ENCODE measurements around the gene RHOB. TPM values are rescaled to one million over a fixed set of nuclear protein-coding genes. Genes with fewer than 3 reads are reported as not detected.

RHOB gene
- total RNA-seq, 6 experiments from 2014 or later: 185 to 656 (median 388) TPM

DNA sequence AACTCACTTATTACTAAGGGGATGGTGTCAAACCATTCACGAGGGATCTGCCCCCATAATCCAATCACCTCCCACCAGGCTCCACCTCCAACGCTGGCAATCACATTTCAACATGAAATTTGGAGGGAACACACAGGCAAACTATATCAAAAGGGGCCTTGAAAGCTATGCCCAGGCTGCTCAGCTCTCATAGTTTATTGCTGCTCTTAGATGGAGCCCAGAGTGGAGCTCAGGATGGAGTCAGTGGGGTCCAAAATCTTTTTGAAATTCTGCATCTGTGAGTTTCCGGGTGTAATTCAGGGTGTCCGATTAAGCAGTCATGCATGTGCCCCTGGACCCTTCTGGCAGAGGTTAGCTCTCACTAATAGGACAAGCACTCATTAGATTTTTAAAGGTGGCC lies 24.3 kb downstream of the RHOB start:
- Histone ChIP-seq H3K4me3 (no peak overlapping the region), H3K9me3 (no peaks in the 10 kb centered on the region), H3K4me1 (peaks cover 0 to 57% (median 24%) of the 10 kb centered on the region in 4 donors), H3K27me3 (no peaks in the 10 kb centered on the region), H3K27ac (no peak overlapping the region), H3K36me3 (no peaks in the 10 kb centered on the region)
- no peak for ATAC-seq
- DNase-seq: no peak
- intact Hi-C loops (cut with DNase I): loop anchor here in 1 of 2 donors (10.0 kb wide), 1 partner anchor 64 kb away; no protein-coding TSS in a partner anchor
- WGBS (ENCODE audit: insufficient coverage, low coverage, low lambda C conversion rate, missing lambda C conversion rate): 100% methylated on average over 2 of the region's 4 CpGs
- TF ChIP-seq POLR2A (IDR thresholded peaks at IDR 0.05) (no peak), CTCF (IDR thresholded peaks at IDR 0.05) (no peak)

DNA sequence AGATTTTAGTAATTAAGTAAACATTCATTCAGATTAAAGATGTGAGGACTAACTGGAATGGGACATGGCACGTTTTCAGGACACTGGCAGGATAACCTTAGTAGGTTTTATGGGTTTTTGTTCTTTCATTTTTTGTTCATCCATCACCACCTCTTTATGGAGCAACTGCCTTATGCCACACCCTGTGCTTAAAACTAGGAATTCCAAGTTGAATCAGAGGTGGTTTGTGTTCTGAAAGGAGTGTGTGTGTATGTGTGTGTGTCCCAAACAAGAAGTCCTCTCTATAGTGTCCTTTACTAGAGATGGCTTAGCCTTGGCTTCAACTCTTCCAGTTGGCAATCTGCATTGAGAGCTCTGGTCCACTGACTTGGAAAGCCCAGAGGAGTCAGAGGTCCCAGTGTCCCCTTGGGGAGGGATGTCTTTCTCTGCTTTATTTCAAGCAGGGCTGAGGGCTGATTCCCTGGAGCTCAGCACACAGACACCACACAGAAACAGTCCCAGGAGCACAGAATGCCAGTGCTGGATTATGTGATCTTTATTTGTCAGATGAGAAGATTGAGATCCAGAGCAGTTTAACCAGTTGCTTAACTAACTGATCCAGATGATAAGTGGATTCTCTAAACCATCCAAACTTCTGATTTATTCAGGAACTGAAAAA lies 25.2 kb downstream of the RHOB start:
- H3K9me3 ChIP-seq: no peaks in the 10 kb centered on the region
- H3K36me3 ChIP-seq: no peaks in the 10 kb centered on the region
- peaks cover 0 to 58% (median 25%) of the 10 kb centered on the region in 4 donors for H3K4me1 ChIP-seq
- DNase-seq (no peak), ATAC-seq (no peak)
- no peak for TF ChIP-seq POLR2A (IDR thresholded peaks at IDR 0.05)
- H3K4me3 ChIP-seq: no peak overlapping the region
- no peaks in the 10 kb centered on the region for H3K27me3 ChIP-seq
- 53% methylated on average over 1 of the region's 1 CpG for WGBS (ENCODE audit: insufficient coverage, low coverage, low lambda C conversion rate, missing lambda C conversion rate)
- no peak overlapping the region for H3K27ac ChIP-seq
- intact Hi-C loops (cut with DNase I): loop anchor here in 1 of 2 donors (10.0 kb wide), 1 partner anchor 63 kb away; no protein-coding TSS in a partner anchor

DNA sequence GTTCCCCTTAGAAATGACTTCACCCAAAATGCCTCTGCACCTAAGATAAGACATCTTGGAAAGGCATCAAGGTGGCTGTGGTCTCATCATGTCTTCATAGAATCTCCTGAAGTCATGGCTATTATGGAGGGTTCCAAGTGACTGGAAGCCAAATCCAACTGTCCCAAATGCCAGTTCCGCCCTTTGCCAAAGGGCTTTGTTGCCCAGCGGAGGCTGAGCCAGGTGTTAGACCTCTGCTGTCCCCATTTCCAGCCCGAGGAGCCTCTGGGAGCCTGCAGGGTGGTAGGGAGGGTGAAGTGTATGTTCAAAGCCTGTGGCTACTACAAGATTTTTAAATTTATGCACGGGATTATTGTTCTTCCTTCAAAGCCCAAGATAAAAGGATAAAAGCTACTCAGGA lies 25.7 kb downstream of the RHOB start:
- intact Hi-C loops (cut with DNase I): loop anchor here in 1 of 2 donors (10.0 kb wide), 1 partner anchor 62 kb away; no protein-coding TSS in a partner anchor
- Histone ChIP-seq H3K4me1 (peaks cover 0 to 58% (median 25%) of the 10 kb centered on the region in 4 donors), H3K27me3 (no peaks in the 10 kb centered on the region), H3K4me3 (no peak overlapping the region), H3K27ac (no peak overlapping the region), H3K9me3 (no peaks in the 10 kb centered on the region), H3K36me3 (no peaks in the 10 kb centered on the region)
- WGBS (ENCODE audit: insufficient coverage, low coverage, low lambda C conversion rate, missing lambda C conversion rate): 86% methylated on average over 3 of the region's 4 CpGs
- DNase-seq (no peak), ATAC-seq (no peak)
- TF ChIP-seq POLR2A (IDR thresholded peaks at IDR 0.05) (no peak), CTCF (IDR thresholded peaks at IDR 0.05) (no peak)

GRCh38 chr2:20473128-20473527 lies 26.3 kb downstream of the RHOB start:
- no peak overlapping the region for H3K4me3 ChIP-seq
- H3K9me3 ChIP-seq: no peaks in the 10 kb centered on the region
- ATAC-seq: peak; percentile 6 to 41 (median 25)
- H3K36me3 ChIP-seq: no peaks in the 10 kb centered on the region
- H3K4me1 ChIP-seq: peaks cover 0 to 58% (median 25%) of the 10 kb centered on the region in 4 donors
- TF ChIP-seq POLR2A (IDR thresholded peaks at IDR 0.05): no peak
- no peak for TF ChIP-seq CTCF (IDR thresholded peaks at IDR 0.05)
- WGBS (ENCODE audit: insufficient coverage, low coverage, low lambda C conversion rate, missing lambda C conversion rate): 0% methylated on average over 1 of the region's 4 CpGs
- no peak overlapping the region for H3K27ac ChIP-seq
- H3K27me3 ChIP-seq: no peaks in the 10 kb centered on the region
- intact Hi-C loops (cut with DNase I): loop anchor here in 1 of 2 donors (10.0 kb wide), 1 partner anchor 62 kb away; no protein-coding TSS in a partner anchor
- peak in 1 of 3 donors; percentile 63 for DNase-seq
